Umbilical cord (tissue), 2 donors: ENCODE results near the gene CTNNA1. TPM values are rescaled to one million over a fixed set of nuclear protein-coding genes. Genes with fewer than 3 reads are reported as not detected.
"Not testable (repeated sequence)": the region's sequence is repeated elsewhere in the genome, so short reads cannot be mapped to it uniquely, and the experiment has no call there.

Source experiments
- DNase-seq: peaks from one replicate; pipeline ENCODE4 v3.0.0-alpha.2; 2015; ENCODE audit warnings: low spot score
- total RNA-seq: library from RNA; depleted of rRNA; stranded (reverse); fragments of >200 nt; gene quantifications from one replicate; pipeline ENCODE4 v1.2.3, GENCODE V29; 2014; ENCODE audit warnings: low replicate concordance; ENCODE audit not compliant: insufficient read depth

CTNNA1 gene
- total RNA-seq, 1 donor from 2014 or later, result 293 TPM

- peak; percentile 89 for DNase-seq
Measured at GRCh38 chr5:138725153-138725817, 27.9 kb upstream of the CTNNA1 start.

DNA sequence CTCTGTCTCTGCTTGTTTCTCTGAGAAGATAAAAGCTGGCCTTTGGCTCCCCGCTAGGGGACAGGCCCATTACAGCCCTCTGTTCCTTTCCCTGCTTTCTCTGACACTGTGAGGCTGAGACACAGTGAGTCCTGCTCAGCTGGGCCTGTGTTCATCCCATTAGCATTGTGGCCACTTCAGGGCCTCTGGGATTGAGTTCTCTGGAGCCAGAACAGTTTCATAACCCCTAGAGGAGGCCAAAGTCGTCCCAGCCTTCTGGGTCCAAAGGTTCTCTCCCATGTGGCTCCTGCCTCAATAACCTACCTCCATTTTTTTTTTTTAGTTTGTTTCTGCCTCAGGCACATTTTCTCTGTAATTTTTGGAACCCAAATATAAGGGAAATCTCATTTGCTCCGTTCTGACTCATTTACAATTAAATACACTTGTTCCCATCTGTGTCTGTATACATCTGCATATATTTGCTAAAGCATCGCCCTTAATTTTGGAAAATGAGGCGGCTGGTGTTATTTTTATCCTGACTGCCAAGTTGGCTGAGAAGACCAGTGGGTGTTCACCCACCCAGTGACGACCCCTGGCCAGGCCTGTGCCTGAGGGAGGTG is 27.3 kb upstream of the CTNNA1 start:
- no peak for DNase-seq

- no peak for DNase-seq
Measured at GRCh38 chr5:138726848-138727247, 26.4 kb upstream of the CTNNA1 start.

GRCh38 chr5:138730496-138730895 is 22.7 kb upstream of the CTNNA1 start:
- not testable (repeated sequence) for DNase-seq

DNA sequence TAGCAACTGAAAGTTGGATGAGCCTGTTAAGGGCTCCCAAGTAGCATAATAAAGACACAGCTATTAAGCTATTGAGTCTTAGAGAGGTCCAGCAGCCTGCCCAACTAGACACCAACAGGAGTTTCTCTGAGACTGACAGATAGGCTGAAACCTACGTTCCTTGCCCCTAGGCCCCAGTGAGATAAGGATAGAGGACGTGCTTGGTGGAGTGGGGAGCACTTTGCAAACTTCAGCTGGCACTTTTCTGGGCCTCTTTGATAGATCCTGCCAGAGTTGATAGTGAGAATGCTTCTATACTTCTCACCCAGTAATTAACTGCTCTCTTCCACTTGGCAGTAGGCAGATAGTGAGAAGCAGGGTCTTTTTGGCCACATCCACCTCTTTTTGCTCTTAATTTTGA is 20.8 kb upstream of the CTNNA1 start:
- no peak for DNase-seq

DNA sequence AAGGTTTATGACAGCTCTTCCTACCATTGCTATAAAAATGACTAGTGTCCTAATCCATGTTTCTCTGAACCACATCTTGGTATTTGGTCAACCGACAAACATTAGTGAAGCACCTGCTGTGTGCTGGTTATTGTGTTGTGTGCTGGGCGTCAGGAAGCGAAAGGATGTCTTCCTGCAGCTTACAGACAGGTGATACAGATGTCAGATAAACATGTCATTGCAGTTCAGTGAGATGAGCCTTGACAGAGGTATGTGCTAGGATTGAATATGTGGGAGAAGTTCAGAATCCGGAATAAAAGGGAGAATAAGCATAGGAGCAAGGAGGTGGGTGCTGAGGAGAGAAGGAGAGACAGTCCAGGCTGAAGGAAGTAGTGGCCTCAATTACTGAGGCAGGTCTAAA is 20.3 kb upstream of the CTNNA1 start:
- DNase-seq, result no peak

- DNase-seq, result no peak
Measured at GRCh38 chr5:138733509-138733908, 19.7 kb upstream of the CTNNA1 start.

DNA sequence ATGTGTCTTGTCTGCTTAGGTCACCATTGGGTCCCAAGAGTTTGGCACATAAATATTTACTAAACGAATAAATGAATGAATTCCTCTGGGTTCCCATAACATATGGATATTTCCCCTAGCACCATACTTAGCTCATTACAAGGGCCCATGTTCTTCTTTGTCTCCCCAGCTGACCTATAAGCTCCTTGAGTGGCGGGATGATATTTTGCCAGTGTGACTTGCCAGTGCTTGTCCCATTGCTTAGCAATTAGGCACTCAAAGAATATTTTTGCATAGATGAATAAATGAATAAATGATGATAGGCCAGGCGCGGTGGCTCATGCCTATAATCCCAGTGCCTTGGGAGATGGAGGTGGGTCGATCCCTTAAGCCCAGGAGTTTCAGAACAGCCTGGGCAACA is 16.9 kb upstream of the CTNNA1 start:
- DNase-seq, result no peak

DNA sequence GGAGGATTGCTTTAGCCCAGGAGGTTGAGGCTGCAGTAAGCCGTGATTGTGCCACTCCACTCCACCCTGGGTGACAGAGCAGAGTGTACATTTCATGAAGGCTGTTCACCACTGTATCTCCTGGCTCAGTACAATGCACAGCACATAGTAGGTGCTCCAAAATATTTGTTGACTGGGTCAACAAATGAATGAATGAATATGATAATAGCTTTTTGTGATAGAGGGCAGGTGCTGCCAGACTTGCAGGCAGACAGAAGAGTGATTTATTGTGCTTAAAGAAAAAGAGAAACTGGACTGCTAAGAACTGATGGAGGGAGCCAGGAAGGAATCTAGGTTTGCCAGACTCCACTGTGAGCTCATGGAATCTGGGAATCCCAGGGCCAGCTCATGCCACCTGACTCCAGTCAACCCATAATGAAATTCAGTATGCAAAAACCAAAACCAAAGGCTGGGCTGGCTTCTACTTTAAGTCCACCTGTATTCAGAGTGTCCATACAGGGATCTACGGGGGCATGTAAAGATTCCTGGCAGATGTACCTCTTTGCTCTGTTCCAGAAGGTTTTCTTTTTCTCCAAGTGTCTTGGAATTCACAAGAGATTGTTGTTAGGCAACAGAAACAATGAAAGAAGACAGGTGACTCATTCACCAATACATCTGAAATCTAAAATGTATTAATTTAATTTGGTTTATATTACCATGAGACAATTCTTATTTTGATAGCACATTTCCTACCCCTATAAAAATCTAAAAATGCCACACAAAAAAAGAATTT is 15.5 kb upstream of the CTNNA1 start:
- DNase-seq, result no peak

GRCh38 chr5:138738399-138738798 is 14.8 kb upstream of the CTNNA1 start:
- DNase-seq, result no peak

DNA sequence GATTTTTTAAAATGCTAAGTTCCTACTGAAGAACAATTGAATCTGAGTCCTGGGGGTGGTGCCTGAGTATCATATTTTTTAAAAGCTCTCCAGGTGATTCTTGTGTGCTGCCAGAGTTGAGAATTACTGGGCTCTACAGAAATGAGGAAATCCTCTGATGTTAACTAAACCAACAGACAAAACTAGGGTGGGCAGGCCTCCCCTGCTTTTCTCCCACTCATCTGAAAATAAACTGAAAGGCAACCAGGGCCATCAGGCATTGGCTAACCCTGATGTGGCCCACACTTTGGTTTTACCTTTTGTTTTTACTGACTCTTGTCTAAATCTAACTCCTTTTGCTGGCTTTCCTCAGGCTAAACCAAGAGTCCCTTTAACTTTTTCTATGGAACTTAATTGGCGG is 13.3 kb upstream of the CTNNA1 start:
- DNase-seq, result no peak

DNA sequence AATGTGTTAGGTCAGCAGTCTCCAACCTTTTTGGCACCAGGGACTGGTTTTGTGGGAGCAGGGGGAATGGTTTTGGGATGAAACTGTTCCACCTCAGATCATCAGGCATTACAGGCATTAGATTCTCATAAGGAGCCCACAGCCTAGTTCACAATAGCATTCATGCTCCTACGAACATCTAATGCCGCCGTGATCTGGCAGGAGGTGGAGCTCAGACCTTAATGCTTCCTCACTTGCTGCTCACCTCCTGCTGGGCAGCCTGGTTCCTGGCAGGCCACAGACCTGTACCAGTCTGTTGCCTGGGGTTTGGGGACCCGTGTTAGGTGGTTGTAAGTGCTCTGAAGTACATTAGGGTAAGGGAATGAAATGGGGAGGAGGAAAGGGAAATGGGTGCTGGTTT is 9.7 kb upstream of the CTNNA1 start:
- no peak for DNase-seq

- no peak for DNase-seq
Measured at GRCh38 chr5:138745268-138745667, 8.0 kb upstream of the CTNNA1 start.

DNA sequence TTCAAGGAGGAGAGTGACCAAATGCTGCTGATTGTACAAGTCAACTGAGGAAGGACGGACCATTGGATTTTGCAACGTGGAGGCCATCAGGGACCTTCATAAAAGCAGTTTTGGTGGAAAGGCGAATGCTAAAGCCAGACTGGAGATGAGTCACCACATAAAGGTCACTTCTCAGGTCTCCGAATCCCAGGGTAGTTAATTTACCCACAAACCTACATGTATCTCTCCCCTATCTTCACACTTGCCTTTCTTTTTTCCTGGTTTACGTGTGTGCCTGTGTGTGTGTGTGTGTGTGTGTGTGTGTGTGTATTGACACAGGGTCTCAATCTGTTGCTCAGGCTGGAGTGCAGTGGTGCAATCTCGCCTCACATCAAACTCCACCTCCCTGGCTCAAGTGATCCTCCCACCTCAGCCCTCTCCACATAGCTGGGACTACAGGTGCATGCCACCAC is 4.6 kb upstream of the CTNNA1 start:
- DNase-seq, result no peak

GRCh38 chr5:138751344-138751743 is 1.9 kb upstream of the CTNNA1 start:
- not testable (repeated sequence) for DNase-seq

GRCh38 chr5:138752341-138752950 is 779 bp upstream of the CTNNA1 start:
- peak; percentile 26 for DNase-seq

DNA sequence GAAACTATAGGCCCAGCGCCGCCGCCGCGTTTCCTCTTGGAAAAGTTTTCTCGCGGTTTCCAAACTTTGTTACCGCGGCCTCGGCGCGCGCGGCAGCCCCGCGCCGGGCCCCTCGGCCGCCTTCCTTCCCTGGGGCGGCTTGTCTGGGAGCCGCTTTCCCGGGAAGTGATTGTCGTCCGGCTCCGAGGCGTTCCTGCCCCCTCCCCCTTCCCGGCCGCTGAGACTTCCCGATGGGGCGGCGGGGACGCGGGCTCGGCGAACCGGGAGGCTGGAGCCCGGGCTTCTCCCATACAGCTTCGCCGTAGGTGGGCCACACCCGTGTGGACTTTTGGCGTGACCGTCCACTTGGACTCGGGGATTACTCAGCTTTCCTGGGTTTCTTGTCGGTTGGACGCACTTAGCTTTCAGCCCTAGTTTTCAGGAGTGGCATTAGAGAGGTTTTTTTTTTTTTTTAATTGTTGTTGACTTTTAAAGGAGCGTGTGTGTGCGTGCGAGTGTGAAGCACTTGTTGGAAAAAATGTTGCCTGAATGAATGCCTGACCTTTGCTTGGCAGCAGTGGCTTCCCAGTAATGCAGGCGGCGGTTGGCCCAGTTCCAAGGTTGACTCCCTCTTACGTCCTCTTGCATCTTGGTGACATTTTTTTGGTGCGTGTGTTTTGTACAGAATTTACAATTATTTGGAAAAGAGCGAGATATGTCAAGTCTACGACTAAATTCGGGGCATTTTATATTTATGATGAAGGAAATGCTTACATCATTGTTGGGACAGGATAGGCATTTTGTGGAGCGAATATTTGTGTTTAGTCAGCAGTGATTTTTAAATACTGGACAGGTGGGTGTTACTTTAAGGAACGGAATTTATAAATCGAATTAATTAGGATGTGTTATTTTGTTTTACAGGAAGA is 821 bp downstream of the CTNNA1 start:
- peak; percentile 89 for DNase-seq

- DNase-seq, result no peak
Measured at GRCh38 chr5:138754699-138755057, 1.5 kb downstream of the CTNNA1 start.

DNA sequence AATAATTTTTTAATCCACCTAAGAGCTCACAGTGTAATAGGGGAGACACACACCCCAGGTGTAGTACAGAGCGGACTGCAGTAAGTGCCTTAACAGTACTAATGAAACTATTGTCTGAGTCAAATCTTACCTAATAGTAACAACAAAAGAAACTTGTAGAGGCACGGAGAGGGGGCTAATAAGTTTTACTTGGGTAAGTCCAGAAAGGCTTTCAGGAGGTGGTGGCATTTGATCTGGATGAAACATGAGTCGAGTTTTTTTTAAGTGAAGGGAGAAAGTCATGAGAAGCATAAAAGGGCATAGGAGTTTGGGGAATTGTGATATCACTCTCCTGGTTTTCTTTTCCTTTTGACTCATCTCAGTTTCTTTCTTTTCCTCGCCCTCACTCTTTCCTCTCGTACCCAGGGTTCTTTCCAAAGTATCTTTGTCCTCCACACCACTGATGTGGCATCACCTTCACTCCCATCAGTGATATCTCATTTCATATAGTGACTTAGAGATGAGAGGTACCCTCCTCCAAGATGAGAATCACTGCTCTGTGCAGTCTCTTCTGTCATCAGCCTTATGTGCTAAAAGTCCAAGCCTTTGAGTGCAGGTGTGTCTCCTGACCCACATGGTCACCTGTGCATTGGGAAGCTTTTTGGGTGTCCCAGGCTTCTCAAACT is 2.0 kb downstream of the CTNNA1 start:
- DNase-seq, result no peak

- DNase-seq, result no peak
Measured at GRCh38 chr5:138757061-138757776, 4.0 kb downstream of the CTNNA1 start.
